HUES48 (cell line): Measurements from ENCODE around the gene NDUFA8.
A peak's percentile ranks its signal among the peaks of the same experiment; 100 is the strongest.

ENCODE experiments used
- H3K27ac ChIP-seq: one replicate; pipeline ENCODE4 v1.7.0; 2013; ENCODE audit warnings: low read depth, low read length, inconsistent platforms
- H3K27me3 ChIP-seq: 2 replicates; pipeline ENCODE4 v1.6.1; 2013; ENCODE audit warnings: mild to moderate bottlenecking, low read length; ENCODE audit not compliant: control insufficient read depth, insufficient read depth
- H3K36me3 ChIP-seq: 2 replicates; pipeline ENCODE4 v1.6.1; 2013; ENCODE audit warnings: low read length; ENCODE audit not compliant: control insufficient read depth, insufficient read depth
- H3K4me1 ChIP-seq: 2 replicates; pipeline ENCODE4 v1.6.1; 2013; ENCODE audit warnings: mild to moderate bottlenecking, low read length; ENCODE audit not compliant: control insufficient read depth, insufficient read depth
- H3K4me3 ChIP-seq: 2 replicates; pipeline ENCODE4 v1.5.1; 2013; ENCODE audit warnings: mild to moderate bottlenecking, low read depth, low read length
- H3K9ac ChIP-seq: 2 replicates; pipeline ENCODE4 v1.6.1; 2013; ENCODE audit warnings: mild to moderate bottlenecking, low read depth, low read length, moderate library complexity
- H3K9me3 ChIP-seq: 2 replicates; pipeline ENCODE4 v1.6.1; 2013; ENCODE audit warnings: low read length; ENCODE audit not compliant: control insufficient read depth, insufficient read depth

The NDUFA8 gene

GRCh38 chr9:122127396-122127798 lies 32.2 kb downstream of the NDUFA8 start:
- Histone ChIP-seq H3K27me3 (peaks cover 45% of the 10 kb centered on the region), H3K4me1 (peaks cover 28% of the 10 kb centered on the region), H3K9me3 (no peaks in the 10 kb centered on the region), H3K27ac (no peak overlapping the region), H3K9ac (no peak overlapping the region), H3K36me3 (no peaks in the 10 kb centered on the region), H3K4me3 (no peak overlapping the region)

DNA sequence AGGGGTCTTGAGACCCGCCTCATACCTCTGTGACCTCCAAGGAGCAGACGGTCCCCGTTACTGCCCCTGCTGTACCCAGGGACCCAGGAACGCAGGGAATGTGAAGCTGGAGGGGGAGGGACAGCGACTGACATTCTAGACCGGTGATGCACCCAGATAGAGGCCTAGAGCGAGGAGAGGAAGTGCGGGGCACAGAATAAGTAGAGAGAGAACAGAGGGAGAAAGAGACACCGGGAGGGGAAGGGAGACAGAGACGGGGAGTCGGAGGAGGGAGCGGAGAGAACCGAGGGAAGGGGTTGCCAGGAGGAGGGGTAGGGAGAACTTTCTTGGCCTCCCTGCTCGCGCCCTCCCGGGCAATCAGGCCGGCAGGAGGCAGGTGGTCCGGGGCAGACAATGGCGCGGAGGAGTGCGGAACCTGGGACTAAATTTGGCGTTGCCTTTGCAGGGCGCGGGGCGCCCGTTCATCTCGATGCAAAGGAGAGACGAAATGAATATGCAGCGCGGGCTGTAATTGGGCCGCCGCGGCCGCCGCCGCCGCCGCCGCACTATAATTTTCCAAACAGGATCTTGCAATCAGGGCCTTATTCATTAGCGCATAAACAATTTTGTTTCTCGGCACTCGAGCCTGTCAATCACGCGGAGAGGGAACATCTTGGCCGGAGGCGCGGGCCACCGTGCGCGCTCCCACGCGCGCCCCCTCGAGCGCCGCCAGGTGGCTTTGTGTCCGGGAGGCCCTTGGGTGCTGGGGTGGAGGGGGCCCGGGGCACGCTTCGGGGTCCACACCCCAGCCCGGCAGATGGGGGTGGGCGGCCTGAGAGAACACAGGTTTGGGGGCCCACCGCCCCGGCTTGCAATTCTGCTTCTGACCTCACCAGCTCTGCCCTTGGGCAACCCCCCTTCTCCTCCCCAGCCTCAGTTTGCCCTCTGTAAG lies 33.0 kb downstream of the NDUFA8 start:
- Histone ChIP-seq H3K36me3 (no peaks in the 10 kb centered on the region), H3K4me1 (peaks cover 20% of the 10 kb centered on the region), H3K27me3 (peaks cover 42% of the 10 kb centered on the region), H3K9ac (peak overlapping the region; percentile 32), H3K27ac (no peak overlapping the region), H3K9me3 (no peaks in the 10 kb centered on the region), H3K4me3 (peak overlapping the region; percentile 71)

GRCh38 chr9:122125509-122126330 lies 33.9 kb downstream of the NDUFA8 start:
- peak overlapping the region; percentile 32; the same call in 1 of the 2 replicates for H3K9ac ChIP-seq

GRCh38 chr9:122125158-122125508 lies 34.4 kb downstream of the NDUFA8 start:
- no peak overlapping the region for H3K27ac ChIP-seq
- H3K4me1 ChIP-seq: peaks cover 13% of the 10 kb centered on the region
- H3K9me3 ChIP-seq: no peaks in the 10 kb centered on the region
- H3K4me3 ChIP-seq: no peak overlapping the region
- no peak overlapping the region for H3K9ac ChIP-seq
- H3K27me3 ChIP-seq: peaks cover 32% of the 10 kb centered on the region
- H3K36me3 ChIP-seq: no peaks in the 10 kb centered on the region

More at GRCh38 chr9:122125509-122126330, 33.9 kb downstream of the NDUFA8 start:
- H3K4me3 ChIP-seq: peak overlapping the region; percentile 71
- peaks cover 13% of the 10 kb centered on the region for H3K4me1 ChIP-seq
- peaks cover 36% of the 10 kb centered on the region for H3K27me3 ChIP-seq
- no peak overlapping the region for H3K27ac ChIP-seq
- H3K36me3 ChIP-seq: no peaks in the 10 kb centered on the region
- H3K9me3 ChIP-seq: no peaks in the 10 kb centered on the region

DNA sequence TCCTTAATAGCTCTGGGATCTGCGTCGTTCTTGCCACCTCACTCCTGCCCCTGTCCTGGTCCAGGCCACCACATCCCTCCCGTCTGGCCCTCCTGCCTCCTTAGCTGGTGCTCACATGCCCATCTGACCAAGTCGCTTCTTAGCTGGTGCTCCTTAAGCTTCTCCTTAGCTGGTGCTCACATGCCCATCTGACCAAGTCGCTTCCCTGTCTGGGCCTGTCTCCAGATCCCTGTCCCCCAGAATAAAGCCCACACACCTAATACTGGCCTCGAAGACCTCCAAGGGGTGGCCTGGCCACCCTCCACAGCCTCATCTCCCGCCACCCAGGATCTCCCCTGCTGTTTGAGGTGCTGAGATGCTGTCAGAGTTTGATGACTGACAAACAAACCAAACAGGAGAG lies 35.1 kb downstream of the NDUFA8 start:
- Histone ChIP-seq H3K27ac (no peak overlapping the region), H3K9me3 (no peaks in the 10 kb centered on the region), H3K36me3 (no peaks in the 10 kb centered on the region), H3K9ac (no peak overlapping the region), H3K27me3 (peaks cover 26% of the 10 kb centered on the region), H3K4me1 (peaks cover 13% of the 10 kb centered on the region), H3K4me3 (no peak overlapping the region)

GRCh38 chr9:122124048-122124447 lies 35.5 kb downstream of the NDUFA8 start:
- H3K9me3 ChIP-seq: no peaks in the 10 kb centered on the region
- no peaks in the 10 kb centered on the region for H3K36me3 ChIP-seq
- H3K9ac ChIP-seq: no peak overlapping the region
- H3K4me3 ChIP-seq: no peak overlapping the region
- peaks cover 13% of the 10 kb centered on the region for H3K4me1 ChIP-seq
- H3K27me3 ChIP-seq: peaks cover 25% of the 10 kb centered on the region
- no peak overlapping the region for H3K27ac ChIP-seq

DNA sequence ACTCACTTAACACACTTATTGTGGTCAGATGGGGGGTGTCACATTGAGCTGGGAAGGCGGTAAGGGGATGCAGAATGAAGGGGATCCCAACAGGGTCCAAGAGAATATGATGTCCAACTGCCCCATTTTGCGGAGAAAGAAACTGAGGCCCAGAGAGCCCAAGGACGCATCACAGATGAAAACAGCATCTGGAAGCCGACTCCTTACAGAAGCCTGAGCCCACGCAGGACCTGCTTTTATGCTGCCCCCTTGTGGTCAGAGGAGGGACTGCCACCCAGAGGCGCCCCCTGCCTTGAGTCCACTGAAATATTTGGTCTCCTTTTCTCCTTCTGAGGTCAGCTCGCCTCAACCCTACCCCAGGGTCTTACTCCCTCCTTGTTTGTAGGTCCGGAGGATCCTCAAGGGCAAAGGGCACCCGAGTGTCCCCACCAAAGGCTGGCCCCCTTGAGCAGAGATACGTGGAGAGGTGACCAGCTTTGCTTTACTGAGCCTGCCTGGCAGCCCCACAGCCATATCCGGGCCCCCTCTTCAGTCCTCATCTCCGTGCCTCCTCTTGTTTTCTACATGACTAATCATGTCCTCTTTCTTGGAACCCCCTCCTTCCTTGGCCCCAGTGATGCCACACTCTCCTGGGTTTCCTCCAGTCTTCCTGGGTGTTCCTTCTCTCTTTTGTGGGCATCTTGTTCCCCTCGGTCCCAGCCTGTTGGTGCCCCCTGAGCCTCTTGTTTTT lies 36.5 kb downstream of the NDUFA8 start:
- Histone ChIP-seq H3K36me3 (no peaks in the 10 kb centered on the region), H3K4me1 (peaks cover 13% of the 10 kb centered on the region), H3K9ac (no peak overlapping the region), H3K4me3 (no peak overlapping the region), H3K9me3 (no peaks in the 10 kb centered on the region), H3K27me3 (peaks cover 25% of the 10 kb centered on the region), H3K27ac (no peak overlapping the region)

GRCh38 chr9:122122468-122122867 lies 37.1 kb downstream of the NDUFA8 start:
- peaks cover 13% of the 10 kb centered on the region for H3K4me1 ChIP-seq
- H3K27me3 ChIP-seq: peaks cover 23% of the 10 kb centered on the region
- H3K9me3 ChIP-seq: no peaks in the 10 kb centered on the region
- H3K9ac ChIP-seq: no peak overlapping the region
- no peak overlapping the region for H3K27ac ChIP-seq
- no peaks in the 10 kb centered on the region for H3K36me3 ChIP-seq
- H3K4me3 ChIP-seq: no peak overlapping the region

DNA sequence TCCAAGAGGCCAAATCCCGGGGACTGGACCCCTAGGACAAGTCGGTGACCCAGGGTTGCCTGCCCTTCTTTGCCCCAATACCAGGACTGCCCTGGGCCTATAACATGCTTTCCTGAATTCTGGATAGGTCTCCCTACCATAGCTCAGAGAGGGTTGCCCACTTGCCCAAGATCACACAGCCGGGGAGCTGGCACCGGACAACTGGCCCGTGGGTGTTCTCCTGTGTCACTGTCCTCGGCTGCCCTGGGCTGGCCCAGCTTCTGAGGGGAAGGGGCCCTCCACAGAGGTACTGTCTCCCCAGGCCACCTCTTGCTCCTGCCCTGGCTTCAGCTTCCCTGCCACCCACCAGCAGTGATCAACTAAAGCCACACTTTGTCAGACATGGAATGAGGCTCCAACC lies 37.6 kb downstream of the NDUFA8 start:
- no peak overlapping the region for H3K9ac ChIP-seq
- H3K4me3 ChIP-seq: no peak overlapping the region
- H3K4me1 ChIP-seq: peaks cover 13% of the 10 kb centered on the region
- peaks cover 18% of the 10 kb centered on the region for H3K27me3 ChIP-seq
- H3K9me3 ChIP-seq: no peaks in the 10 kb centered on the region
- no peaks in the 10 kb centered on the region for H3K36me3 ChIP-seq
- H3K27ac ChIP-seq: no peak overlapping the region

- Histone ChIP-seq H3K27me3 (peaks cover 12% of the 10 kb centered on the region), H3K36me3 (no peaks in the 10 kb centered on the region), H3K4me3 (no peak overlapping the region), H3K4me1 (peaks cover 15% of the 10 kb centered on the region), H3K27ac (no peak overlapping the region), H3K9ac (no peak overlapping the region), H3K9me3 (no peaks in the 10 kb centered on the region)
These were observed 38.2 kb downstream of the NDUFA8 start for GRCh38 chr9:122121391-122121790.
